HG03280 (cell line): ENCODE data around the gene OR4F15.

Source experiments
- ATAC-seq: cut with Tn5 transposase; IDR thresholded peaks from one replicate; pipeline ENCODE4 v1.9.1; 2021; ENCODE audit warnings: mild to moderate bottlenecking, moderate library complexity; ENCODE audit not compliant: unreplicated experiment

OR4F15 gene

GRCh38 chr15:101803676-101804075 lies 8.3 kb upstream of the OR4F15 start:
- ATAC-seq, result no peak

GRCh38 chr15:101804375-101804774 lies 7.6 kb upstream of the OR4F15 start:
- ATAC-seq, result no peak

DNA sequence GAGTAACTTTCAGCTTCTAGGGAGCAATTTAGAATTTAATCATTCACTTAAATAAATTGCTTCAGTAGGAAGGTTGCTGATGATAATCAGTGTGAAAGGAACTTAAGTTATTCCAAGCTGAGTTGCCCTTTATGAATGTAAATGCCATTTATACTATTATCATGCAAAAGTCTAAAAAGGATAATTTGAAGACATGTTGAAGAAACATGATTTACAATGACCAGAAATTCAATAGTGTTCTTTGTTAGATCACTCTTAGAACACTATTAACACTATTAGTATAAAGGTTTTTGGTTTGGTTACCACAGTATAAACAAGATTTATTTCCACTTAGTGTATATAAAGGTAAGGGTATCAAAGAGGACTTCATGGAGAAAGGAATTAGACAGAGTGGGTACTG lies 7.1 kb upstream of the OR4F15 start:
- no peak for ATAC-seq

- ATAC-seq, result no peak
These were observed 6.2 kb upstream of the OR4F15 start for GRCh38 chr15:101805605-101806345.

DNA sequence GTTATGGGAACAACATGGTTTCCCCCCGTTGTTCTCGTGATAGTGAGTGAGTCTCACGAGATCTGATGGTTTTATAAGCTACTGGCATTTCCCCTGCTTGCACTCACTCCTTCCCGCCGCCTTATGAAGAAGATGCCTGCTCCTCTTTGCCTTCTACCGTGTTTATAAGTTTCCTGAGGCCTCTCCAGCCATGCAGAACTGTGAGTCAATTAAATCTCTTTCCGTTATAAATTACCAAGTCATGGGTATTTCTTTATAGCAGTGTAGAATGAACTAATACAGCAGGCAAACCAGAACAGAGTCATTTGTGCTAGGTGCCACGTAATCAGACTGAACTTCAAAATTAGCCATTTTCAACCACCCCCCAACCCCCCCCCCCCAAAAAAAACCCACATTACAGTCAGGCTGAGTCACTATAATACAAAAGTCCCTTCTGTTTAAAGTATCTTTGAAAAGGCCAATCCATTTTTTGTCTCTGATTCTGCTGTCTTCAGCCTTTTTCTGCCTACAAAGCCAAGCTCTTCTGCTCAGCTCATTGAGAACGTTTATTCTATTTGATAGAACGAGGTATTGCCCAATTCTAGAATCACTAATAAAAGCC lies 4.6 kb upstream of the OR4F15 start:
- no peak for ATAC-seq

DNA sequence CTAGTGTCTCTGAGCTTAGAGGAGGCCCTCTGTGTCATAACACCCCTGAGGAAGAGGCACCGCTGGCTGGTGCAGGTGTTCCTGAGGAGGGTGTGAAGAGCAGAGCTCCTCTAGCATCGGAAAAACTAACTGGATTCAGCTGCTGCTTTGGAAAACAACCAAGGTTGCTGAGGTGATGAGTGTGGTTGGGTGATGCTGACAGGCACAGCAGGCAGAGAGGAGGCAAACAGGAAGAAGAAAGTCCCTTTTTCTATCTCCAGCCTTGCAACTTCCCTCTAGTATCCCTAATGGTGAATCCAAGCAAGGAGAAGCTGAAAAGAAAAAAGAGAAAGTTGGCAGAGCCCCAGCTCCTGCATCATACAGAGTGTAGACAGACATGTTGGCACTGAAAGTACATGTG lies 3.8 kb upstream of the OR4F15 start:
- no peak for ATAC-seq

DNA sequence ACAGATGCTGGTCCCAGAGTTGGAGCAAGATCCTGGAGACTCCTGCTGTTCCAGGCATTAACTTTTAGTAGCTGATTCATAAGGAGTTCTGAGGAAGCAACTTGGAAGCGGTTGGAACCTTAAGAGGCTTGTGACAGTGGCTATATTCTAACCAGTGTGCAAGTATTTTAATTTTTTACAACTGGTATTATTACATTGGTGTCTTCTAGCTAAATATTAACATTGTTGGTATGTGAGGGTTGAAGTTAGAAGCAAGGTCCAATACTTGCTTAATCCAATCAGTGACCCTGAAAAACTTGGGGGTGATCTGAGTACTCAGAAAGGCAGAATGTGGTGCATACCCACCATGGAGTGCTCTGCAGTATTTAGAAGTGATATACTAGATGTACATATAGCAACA lies 1.5 kb upstream of the OR4F15 start:
- no peak for ATAC-seq

- ATAC-seq, result no peak
These were observed 1.1 kb upstream of the OR4F15 start for GRCh38 chr15:101810876-101811275.

- no peak for ATAC-seq
These were observed 2.0 kb downstream of the OR4F15 start for GRCh38 chr15:101813803-101814534.

DNA sequence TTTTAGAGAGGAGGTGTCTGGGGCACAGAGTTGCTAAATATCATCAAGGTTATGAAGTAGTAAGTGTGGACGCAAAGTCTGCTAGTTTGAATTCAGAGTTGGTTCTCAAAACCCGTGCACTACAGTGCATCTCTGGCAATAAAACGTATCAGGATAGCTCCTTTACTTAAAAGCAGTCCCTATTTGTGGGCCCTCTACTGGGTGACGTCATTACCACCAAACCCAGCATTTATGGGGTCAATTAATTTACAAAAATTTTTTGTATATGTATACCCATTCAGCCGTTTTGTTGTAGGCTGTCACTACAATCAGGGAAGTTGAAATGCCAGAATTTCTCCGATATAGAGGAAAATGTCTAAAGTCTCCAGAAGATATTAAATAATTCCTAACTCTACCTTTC lies 8.8 kb downstream of the OR4F15 start:
- no peak for ATAC-seq

DNA sequence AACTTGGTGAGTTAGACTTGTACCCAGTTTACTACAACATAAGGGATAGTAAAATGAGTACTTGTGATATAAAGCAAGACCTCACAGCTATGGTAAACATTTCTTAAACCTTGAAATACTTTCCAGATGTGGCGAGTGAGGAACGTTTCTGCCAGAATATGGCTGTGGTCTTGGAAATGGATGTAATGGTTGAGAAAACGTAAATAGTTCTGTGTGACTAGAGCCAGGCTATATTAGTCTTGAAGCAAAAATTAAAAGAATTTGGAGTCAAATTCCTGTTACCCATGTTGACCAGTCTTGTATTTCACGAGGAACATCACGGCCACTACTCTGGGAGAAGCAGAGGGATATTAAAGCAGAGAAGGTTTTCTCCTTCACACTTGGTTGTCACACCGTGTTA lies 15.3 kb downstream of the OR4F15 start:
- ATAC-seq, result no peak

- ATAC-seq, result no peak
These were observed 16.8 kb downstream of the OR4F15 start for GRCh38 chr15:101828774-101829173.

- no peak for ATAC-seq
These were observed 29.7 kb downstream of the OR4F15 start for GRCh38 chr15:101841656-101842055.

- ATAC-seq, result no peak
These were observed 32.9 kb downstream of the OR4F15 start for GRCh38 chr15:101844916-101845315.

- ATAC-seq, result no peak
These were observed 40.4 kb downstream of the OR4F15 start for GRCh38 chr15:101852356-101852755.
